Heart right ventricle (tissue), 16 donors: ENCODE measurements around the gene CCDC178. TPM values are rescaled to one million over a fixed set of nuclear protein-coding genes. Genes with fewer than 3 reads are reported as not detected.
"Not testable (repeated sequence)": the region's sequence is repeated elsewhere in the genome, so short reads cannot be mapped to it uniquely, and the experiment has no call there.

Experiments used
- ATAC-seq, 8 donors: fragments of 200-7000 bp; cut with Tn5 transposase; one replicate each; pipeline ENCODE4 v1.9.1; 2020; ENCODE audit warnings: mild to moderate bottlenecking in 8 of 8, moderate library complexity in 8 of 8, moderate number of reproducible peaks in 1 of 8
- DNase-seq, 2 donors: peaks; one replicate each; pipeline ENCODE4 v3.0.0-alpha.2; 2020
- H3K27ac ChIP-seq, 10 donors: fragments of 200-600 bp; sonication (generic) in 2 of 10; one replicate each; pipeline versions ENCODE4 v1.5.0 to v1.8.0; 2020 to 2022; ENCODE audit warnings: mild to moderate bottlenecking in 3 of 10
- H3K27me3 ChIP-seq, 7 donors: fragments of 200-600 bp; one replicate each; pipeline ENCODE4 v1.8.0; 2021 to 2022; ENCODE audit warnings: mild to moderate bottlenecking in 2 of 7
- H3K36me3 ChIP-seq, 9 donors: fragments of 200-600 bp; sonication (generic) in 1 of 9; one replicate each; pipeline versions ENCODE4 v1.5.0 to v1.8.0; 2020 to 2022; ENCODE audit warnings: mild to moderate bottlenecking in 2 of 9
- H3K4me1 ChIP-seq, 9 donors: fragments of 200-600 bp; sonication (generic) in 1 of 9; one replicate each; pipeline versions ENCODE4 v1.5.0 to v1.8.0; 2020 to 2022; ENCODE audit warnings: mild to moderate bottlenecking in 4 of 9
- H3K4me3 ChIP-seq, 10 donors: fragments of 200-600 bp; sonication (generic) in 2 of 10; one replicate each; pipeline versions ENCODE4 v1.5.0 to v1.8.0; 2020 to 2022; ENCODE audit warnings: mild to moderate bottlenecking in 7 of 10, moderate library complexity in 2 of 10
- H3K9me3 ChIP-seq, 11 donors: fragments of 200-600 bp in 10 of 11; sonication (generic) in 2 of 11; one replicate each; pipeline versions ENCODE4 v1.5.0 to v1.8.0; 2013 to 2022; ENCODE audit warnings: mild to moderate bottlenecking in 2 of 11, control low read depth in 1 of 11, moderate library complexity in 1 of 11
- CTCF ChIP-seq, 9 donors: fragments of 200-600 bp; sonication (generic) in 2 of 9; IDR thresholded peaks; one replicate each; pipeline versions ENCODE4 v1.5.0 to v1.8.0; 2021 to 2022; ENCODE audit warnings: antibody characterized with exemption in 9 of 9, mild to moderate bottlenecking in 5 of 9, moderate library complexity in 1 of 9
- WGBS, 2 donors: extraction: QIAGEN DNeasy Blood & Tissue Kit; methylation state at CpG; one replicate each; pipeline ENCODE4 v1.1.7; 2013; ENCODE audit warnings: inconsistent platforms in 1 of 2; 5-methylcytosine and 5-hydroxymethylcytosine counted together
- intact Hi-C, 10 donors: fragments of 100-400 bp; cut with DNase I; formaldehyde crosslinking; loops; one replicate each; pipeline versions ENCODE4 v1.11.1 to v1.14.2; 2022
- polyA plus RNA-seq, 2 donors: library from polyadenylated mRNA; stranded (reverse); fragments of 200-250 nt; gene quantifications; one replicate each; pipeline ENCODE4 v1.2.3, GENCODE V29; 2013
- total RNA-seq, 10 donors: library from RNA; stranded (reverse); fragmentation: NEBNext Ultra II Directional in 3 of 10; extraction: Animal tissue kit (Norgen Biotek cat#: 25700) in 3 of 10; gene quantifications; one replicate each; pipeline versions ENCODE4 v1.2.1 to v1.2.4, GENCODE V29; 2021 to 2023
- donor health status: Arrhythmogenic right ventricular cardiomyopathy.
- donor health status: ischemic (EF 13 %, LVEDD 7.1; RV severe dilation, severe dysfunction).
- donor health status: healthy with polysubstance abuse.
- donor health status: DM: no; HTN: yes; CAD: no.
- donor health status: DM: no; HTN: no; CAD: no.
- donor health status: ischemic (EF 25% LVEDD 6.9; RV normal size, moderate dysfunction).
- donor health status: ischemic (EF 25% LVEDD 5.7; RV mildly dilated, moderate dysfunction).
- donor health status: healthy.
- donor health status: DM: yes; HTN: yes; CAD: no.
- donor health status: Ischemic cardiomyopathy.
- donor health status: ischemic (EF 35%, LVEDD 5.7; RV mildly dilated, moderate dysfunction).
- donor health status: nonischemic (EF 11% LVEDD 7.7; RV severe dilation, severe dysfunction).
- donor health status: DM: yes; HTN: yes; CAD: no.
- donor health status: PGD.
- donor health status: ischemic (EF 29% LVEDD 5.4; RV normal size, mild dysfunction).
- donor health status: nonischemic (EF 23%, LVEDD 6.1; RV moderate dilation, normal function).

Gene CCDC178
- total and polyA plus RNA-seq, 12 donors, result 0.28 to 1.5 (median 0.43) TPM; not detected in 6

DNA sequence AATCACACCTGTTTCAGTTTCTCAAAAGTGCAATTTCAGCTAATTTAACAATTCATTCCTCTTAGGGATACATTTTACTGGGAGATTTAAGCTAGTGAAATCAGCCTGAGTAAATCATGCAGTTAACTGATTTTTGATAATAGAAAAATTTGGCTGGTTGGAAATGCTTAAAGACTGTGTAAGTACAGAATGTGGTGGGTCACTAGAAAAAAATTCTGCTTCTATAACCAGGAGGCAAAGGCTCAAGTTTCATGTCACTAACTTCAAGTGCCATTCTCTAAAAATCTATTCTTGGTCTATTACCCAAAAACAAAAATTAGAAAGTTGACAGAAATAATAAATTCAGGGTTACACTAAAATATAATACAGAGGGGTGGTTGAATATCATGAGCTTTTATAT is 271.3 kb downstream of the CCDC178 start:
- intact Hi-C loops, result no loop called here
- Histone ChIP-seq H3K4me3 (no peak overlapping the region), H3K4me1 (no peaks in the 10 kb centered on the region), H3K9me3 (no peaks in the 10 kb centered on the region), H3K27ac (no peak overlapping the region), H3K36me3 (no peaks in the 10 kb centered on the region), H3K27me3 (no peaks in the 10 kb centered on the region)
- DNase-seq (no peak), ATAC-seq (no peak)
- no peak for TF ChIP-seq CTCF (IDR thresholded peaks at IDR 0.05)

DNA sequence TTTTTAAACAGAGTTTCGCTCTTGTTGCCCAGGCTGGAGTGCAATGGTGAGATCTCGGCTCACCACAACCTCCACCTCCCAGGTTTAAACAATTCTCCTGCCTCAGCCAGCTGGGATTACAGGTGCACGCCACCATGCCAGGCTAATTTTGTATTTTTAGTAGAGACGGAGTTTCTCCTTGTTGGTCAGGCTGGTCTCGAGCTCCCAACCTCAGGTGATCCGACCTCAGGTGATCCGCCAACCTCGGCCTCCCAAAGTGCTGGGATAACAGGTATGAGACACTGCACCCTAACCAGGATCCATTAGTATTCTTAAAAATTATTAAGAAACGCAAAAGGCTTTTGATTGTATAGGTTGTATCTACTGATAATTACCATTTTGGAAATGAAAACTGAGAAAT is 276.4 kb downstream of the CCDC178 start:
- WGBS, 2 donors, result 92 to 95% methylated on average over 9 of the region's 9 CpGs

DNA sequence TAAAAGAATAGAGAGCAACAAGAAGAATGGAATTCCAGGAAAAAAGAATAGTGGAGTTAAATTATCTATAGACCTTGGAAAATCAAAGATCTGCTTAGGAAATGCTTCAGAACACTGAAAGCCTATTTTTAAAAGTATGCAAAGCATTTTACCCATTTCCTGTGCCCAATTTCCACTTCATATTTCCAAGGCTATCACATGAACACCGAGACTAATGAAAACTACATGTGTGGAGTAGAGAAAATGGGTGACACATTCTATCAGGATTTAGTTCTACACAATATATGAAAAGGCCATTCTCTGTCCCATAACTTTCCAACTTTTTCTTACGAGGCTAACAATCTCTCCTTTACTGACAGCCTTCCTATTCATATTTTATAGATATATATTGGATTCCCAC is 279.4 kb downstream of the CCDC178 start:
- no peaks in the 10 kb centered on the region for H3K4me1 ChIP-seq
- no peak overlapping the region for H3K27ac ChIP-seq
- DNase-seq (no peak), ATAC-seq (no peak)
- no peaks in the 10 kb centered on the region for H3K27me3 ChIP-seq
- WGBS, 2 donors, result 65 to 83% methylated on average over 2 of the region's 2 CpGs
- TF ChIP-seq CTCF (IDR thresholded peaks at IDR 0.05), result no peak
- intact Hi-C loops, result no loop called here
- no peaks in the 10 kb centered on the region for H3K36me3 ChIP-seq
- H3K4me3 ChIP-seq, result no peak overlapping the region
- peaks cover 0 to 8% (median 0%) of the 10 kb centered on the region in 11 donors for H3K9me3 ChIP-seq

More for the DNA sequence above, 276.4 kb downstream of the CCDC178 start:
- DNase-seq, H3K27ac ChIP-seq, intact Hi-C loops, H3K36me3 ChIP-seq, H3K4me1 ChIP-seq, H3K4me3 ChIP-seq, H3K27me3 ChIP-seq, H3K9me3 ChIP-seq, ATAC-seq: not testable (repeated sequence)

- Histone ChIP-seq H3K4me1 (no peaks in the 10 kb centered on the region), H3K36me3 (no peaks in the 10 kb centered on the region), H3K4me3 (no peak overlapping the region), H3K9me3 (peaks cover 0 to 8% (median 0%) of the 10 kb centered on the region in 11 donors), H3K27ac (no peak overlapping the region), H3K27me3 (no peaks in the 10 kb centered on the region)
- no peak for TF ChIP-seq CTCF (IDR thresholded peaks at IDR 0.05)
- intact Hi-C loops, result no loop called here
- ATAC-seq, result no peak
- DNase-seq, result no peak
- WGBS, 2 donors, result 68 to 76% methylated on average over 2 of the region's 2 CpGs
Observed at GRCh38 chr18:33159151-33159550, 281.4 kb downstream of the CCDC178 start.

DNA sequence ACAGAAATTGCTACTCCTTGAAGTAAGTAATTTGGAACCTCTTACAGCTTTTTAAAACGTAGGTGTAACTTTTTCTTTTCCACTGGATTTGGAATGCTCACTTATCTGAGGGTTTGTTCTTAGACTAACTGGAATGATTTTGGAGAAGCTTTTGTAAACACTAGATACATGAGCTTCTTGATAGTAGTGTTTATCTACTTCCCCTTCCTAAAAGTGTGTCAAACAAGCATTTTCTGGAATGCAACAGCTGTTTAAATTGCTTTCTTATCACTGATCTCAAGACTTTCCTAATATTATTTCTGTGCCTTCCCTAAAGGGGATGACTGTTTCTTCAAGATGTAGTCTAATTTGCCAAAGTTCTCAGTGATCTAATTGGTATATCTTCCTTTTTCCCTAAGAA is 282.6 kb downstream of the CCDC178 start:
- Histone ChIP-seq H3K27me3 (no peaks in the 10 kb centered on the region), H3K9me3 (peaks cover 0 to 8% (median 0%) of the 10 kb centered on the region in 11 donors), H3K4me3 (no peak overlapping the region), H3K4me1 (no peaks in the 10 kb centered on the region), H3K36me3 (no peaks in the 10 kb centered on the region), H3K27ac (no peak overlapping the region)
- ATAC-seq (no peak), DNase-seq (no peak)
- intact Hi-C loops, result no loop called here
- 16 to 25% methylated on average over 1 of the region's 1 CpG for WGBS, 2 donors
- no peak for TF ChIP-seq CTCF (IDR thresholded peaks at IDR 0.05)
